BE2C (cell line): Measurements from ENCODE around the gene HDDC3.

Experiments used
- DNase-seq: peaks from one replicate; pipeline ENCODE4 v3.0.0-alpha.2; 2020
- H3K27me3 ChIP-seq: fragments of 250-450 bp; sonication (Bioruptor Pico); 2 replicates; pipeline ENCODE4 v1.5.1; 2020; ENCODE audit warnings: mild to moderate bottlenecking
- H3K36me3 ChIP-seq: fragments of 250-450 bp; sonication (Bioruptor Pico); 2 replicates; pipeline ENCODE4 v1.5.1; 2020; ENCODE audit warnings: mild to moderate bottlenecking
- H3K4me1 ChIP-seq: fragments of 250-450 bp; sonication (Bioruptor Pico); 2 replicates; pipeline ENCODE4 v1.5.1; 2020
- H3K4me3 ChIP-seq: 2 replicates; pipeline ENCODE4 v1.5.1; 2011; ENCODE audit warnings: low read depth, low read length
- H3K9me3 ChIP-seq: fragments of 250-450 bp; sonication (Bioruptor Pico); 2 replicates; pipeline ENCODE4 v1.5.1; 2020
- CTCF ChIP-seq: IDR thresholded peaks from 2 replicates; pipeline ENCODE4 v1.5.1; 2012; ENCODE audit warnings: mild to moderate bottlenecking, low read depth, low read length

HDDC3 gene

GRCh38 chr15:90959894-90960293 lies 27.5 kb upstream of the HDDC3 start:
- Histone ChIP-seq H3K9me3 (no peaks in the 10 kb centered on the region), H3K36me3 (peaks cover 49% of the 10 kb centered on the region), H3K27me3 (no peaks in the 10 kb centered on the region), H3K4me3 (no peak overlapping the region), H3K4me1 (peaks cover 10% of the 10 kb centered on the region)
- TF ChIP-seq CTCF, result no peak
- DNase-seq, result no peak

- H3K36me3 ChIP-seq, result peaks cover 44% of the 10 kb centered on the region
- no peak overlapping the region for H3K4me3 ChIP-seq
- no peaks in the 10 kb centered on the region for H3K27me3 ChIP-seq
- H3K4me1 ChIP-seq, result peaks cover 10% of the 10 kb centered on the region
- DNase-seq, result no peak
- no peaks in the 10 kb centered on the region for H3K9me3 ChIP-seq
- TF ChIP-seq CTCF, result no peak
Measured at GRCh38 chr15:90959028-90959595, 26.8 kb upstream of the HDDC3 start.

GRCh38 chr15:90957791-90958190 lies 25.4 kb upstream of the HDDC3 start:
- no peak for TF ChIP-seq CTCF
- H3K9me3 ChIP-seq, result no peaks in the 10 kb centered on the region
- peaks cover 10% of the 10 kb centered on the region for H3K4me1 ChIP-seq
- no peak for DNase-seq
- no peaks in the 10 kb centered on the region for H3K27me3 ChIP-seq
- peaks cover 39% of the 10 kb centered on the region for H3K36me3 ChIP-seq
- peak overlapping the region; percentile 85 for H3K4me3 ChIP-seq

GRCh38 chr15:90957031-90957790 lies 24.9 kb upstream of the HDDC3 start:
- H3K4me3 ChIP-seq, result peak overlapping the region; percentile 85
- H3K9me3 ChIP-seq, result no peaks in the 10 kb centered on the region
- no peak for TF ChIP-seq CTCF
- H3K27me3 ChIP-seq, result no peaks in the 10 kb centered on the region
- peaks cover 10% of the 10 kb centered on the region for H3K4me1 ChIP-seq
- DNase-seq, result peak; percentile 53
- H3K36me3 ChIP-seq, result peaks cover 33% of the 10 kb centered on the region

- Histone ChIP-seq H3K4me3 (peak overlapping the region; percentile 85), H3K27me3 (no peaks in the 10 kb centered on the region), H3K4me1 (peaks cover 10% of the 10 kb centered on the region), H3K36me3 (peaks cover 31% of the 10 kb centered on the region), H3K9me3 (no peaks in the 10 kb centered on the region)
- DNase-seq, result peak; percentile 92
- peak; percentile 91 for TF ChIP-seq CTCF
Measured at GRCh38 chr15:90956274-90957030, 24.1 kb upstream of the HDDC3 start.
